ENCODE results near the gene RPS6KA5. TPM values are rescaled to one million over a fixed set of nuclear protein-coding genes. Genes with fewer than 3 reads are reported as not detected.

RPS6KA5 gene
- total RNA-seq, 1 experiment from 2014 or later, result 24.2 TPM

DNA sequence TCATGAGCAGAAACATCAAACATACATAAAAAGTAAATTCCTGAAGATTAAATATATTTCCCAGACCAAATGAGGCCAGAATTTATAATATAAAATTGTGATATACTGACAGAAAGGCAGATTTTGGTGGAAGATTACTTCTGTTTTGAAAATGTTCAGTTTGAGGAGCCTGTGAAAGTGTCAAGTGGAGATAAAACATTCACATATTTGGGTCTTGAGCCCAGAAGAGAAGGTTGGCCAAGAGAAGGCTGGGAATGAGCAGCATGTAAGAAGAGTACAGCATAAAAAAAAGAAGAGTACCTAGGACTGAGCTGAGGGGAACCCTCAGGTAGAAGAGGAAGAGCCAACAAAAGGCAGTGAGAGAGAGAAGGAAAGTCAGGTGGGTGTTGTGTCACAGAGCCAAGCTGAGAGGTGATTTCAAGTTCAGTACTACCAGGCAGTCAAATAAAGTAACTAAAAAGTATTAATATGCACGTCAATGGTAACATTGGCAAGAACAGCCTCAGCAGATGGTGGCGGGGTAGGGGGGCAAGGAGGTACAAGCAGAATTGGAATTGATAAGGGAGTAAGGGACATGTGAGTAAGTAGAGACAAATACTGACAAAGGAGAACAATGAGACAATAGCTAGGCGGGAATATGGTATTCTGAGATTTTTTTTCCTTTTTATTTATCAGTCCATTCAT, 123.5 kb downstream of the RPS6KA5 start:
- intact Hi-C loops (cut with micrococcal nuclease), result no loop called here
- Histone ChIP-seq H3K4me2 (ENCODE audit: low read length) (no peak overlapping the region), H3K9me3 (ENCODE audit: control insufficient read depth in 1 of 2, insufficient read depth in 1 of 2, low read depth in 1 of 2, low read length in 2 of 2) (peaks cover 10% of the 10 kb centered on the region in 2 experiments; a peak in 2 of 4 replicates), H4K20me1 (ENCODE audit: insufficient read depth) (no peaks in the 10 kb centered on the region), H2AFZ (ENCODE audit: low read depth, low read length, poor library complexity, severe bottlenecking) (no peak overlapping the region), H3K79me2 (ENCODE audit: insufficient read depth, low read length) (no peaks in the 10 kb centered on the region), H3K27me3 (ENCODE audit: insufficient read depth, low read length) (no peaks in the 10 kb centered on the region), H3K27ac (ENCODE audit: low read depth, low read length) (no peak overlapping the region), H3K4me1 (ENCODE audit: control insufficient read depth in 1 of 2, insufficient read depth in 2 of 2, low read length in 2 of 2) (no peaks in the 10 kb centered on the region), H3K9me2 (ENCODE audit: insufficient read depth) (no peaks in the 10 kb centered on the region), H3K4me3 (replicated peaks in 1 of 2; ENCODE audit: low read depth in 1 of 2, low read length in 2 of 2) (no peak overlapping the region), H3K9ac (ENCODE audit: low read length) (no peak overlapping the region), H3K36me3 (ENCODE audit: control insufficient read depth in 1 of 2, insufficient read depth in 2 of 2, low read length in 2 of 2) (peaks cover 0 to 11% of the 10 kb centered on the region in 2 experiments; a peak in 2 of 4 replicates)
- TF ChIP-seq SRF (IDR thresholded peaks at IDR 0.05; ENCODE audit: low read depth) (no peak), ATF3 (IDR thresholded peaks at IDR 0.05) (no peak), JUND (IDR thresholded peaks at IDR 0.05) (no peak), ELF1 (IDR thresholded peaks at IDR 0.05; ENCODE audit: borderline replicate concordance, low read depth) (no peak), EZH2 (IDR thresholded peaks at IDR 0.05) (no peak), RAD21 (IDR thresholded peaks at IDR 0.05; ENCODE audit: low read depth) (no peak), POLR2AphosphoS5 (IDR thresholded peaks at IDR 0.05; ENCODE audit: low read depth, low read length) (no peak), SP1 (IDR thresholded peaks at IDR 0.05; ENCODE audit: low read depth) (no peak), ZNF274 (IDR thresholded peaks at IDR 0.05; ENCODE audit: low read depth, low read length) (no peak), SIN3A (IDR thresholded peaks at IDR 0.05; ENCODE audit: low read depth) (no peak), CEBPB (IDR thresholded peaks at IDR 0.05; ENCODE audit: low read depth) (no peak), EGR1 (IDR thresholded peaks at IDR 0.05; ENCODE audit: low read depth) (no peak)
- TF ChIP-seq, protein P1, sequence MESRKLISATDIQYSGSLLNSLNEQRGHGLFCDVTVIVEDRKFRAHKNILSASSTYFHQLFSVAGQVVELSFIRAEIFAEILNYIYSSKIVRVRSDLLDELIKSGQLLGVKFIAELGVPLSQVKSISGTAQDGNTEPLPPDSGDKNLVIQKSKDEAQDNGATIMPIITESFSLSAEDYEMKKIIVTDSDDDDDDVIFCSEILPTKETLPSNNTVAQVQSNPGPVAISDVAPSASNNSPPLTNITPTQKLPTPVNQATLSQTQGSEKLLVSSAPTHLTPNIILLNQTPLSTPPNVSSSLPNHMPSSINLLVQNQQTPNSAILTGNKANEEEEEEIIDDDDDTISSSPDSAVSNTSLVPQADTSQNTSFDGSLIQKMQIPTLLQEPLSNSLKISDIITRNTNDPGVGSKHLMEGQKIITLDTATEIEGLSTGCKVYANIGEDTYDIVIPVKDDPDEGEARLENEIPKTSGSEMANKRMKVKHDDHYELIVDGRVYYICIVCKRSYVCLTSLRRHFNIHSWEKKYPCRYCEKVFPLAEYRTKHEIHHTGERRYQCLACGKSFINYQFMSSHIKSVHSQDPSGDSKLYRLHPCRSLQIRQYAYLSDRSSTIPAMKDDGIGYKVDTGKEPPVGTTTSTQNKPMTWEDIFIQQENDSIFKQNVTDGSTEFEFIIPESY (IDR thresholded peaks at IDR 0.05; ENCODE audit: extremely low read depth, insufficient replicate concordance, low read length), result no peak
- ChIA-PET POLR2A (no interaction called here), CTCF (no interaction called here), RAD21 (ENCODE audit: low non-redundant PET in 1 of 2, low total read pairs in 2 of 2, uncharacterized antibody in 2 of 2, unreplicated experiment in 2 of 2) (no interaction called here)
- no TSS peak for BruUV-seq (replicated peaks)
- ATAC-seq, result no peak
- no peak for DNase-seq (ENCODE audit: low read depth, low spot score)

All from HCT116 (cell line).